IgD-negative memory B cell (primary cell): ENCODE measurements around the gene TPM4. TPM values are rescaled to one million over a fixed set of nuclear protein-coding genes. Genes with fewer than 3 reads are reported as not detected.
"Not testable (repeated sequence)": the region's sequence is repeated elsewhere in the genome, so short reads cannot be mapped to it uniquely, and the experiment has no call there.

Experiments
- H3K27ac Mint-ChIP-seq, 3 donors: one replicate each; pipeline ENCODE4 v1.8.0; 2020 to 2022; ENCODE audit warnings: mild to moderate bottlenecking in 3 of 3, mixed read lengths in 3 of 3, moderate library complexity in 1 of 3
- H3K27me3 Mint-ChIP-seq: one replicate; pipeline ENCODE4 v1.8.0; 2021; ENCODE audit warnings: mixed read lengths
- H3K36me3 Mint-ChIP-seq: one replicate; pipeline ENCODE4 v1.8.0; 2020; ENCODE audit warnings: mild to moderate bottlenecking, mixed read lengths
- H3K4me1 Mint-ChIP-seq, 3 donors: one replicate each; pipeline ENCODE4 v1.8.0; 2020 to 2022; ENCODE audit warnings: mixed read lengths in 3 of 3, mild to moderate bottlenecking in 1 of 3
- H3K4me3 Mint-ChIP-seq, 4 donors: one replicate each; pipeline ENCODE4 v1.8.0; 2020 to 2022; ENCODE audit warnings: mild to moderate bottlenecking in 4 of 4, mixed read lengths in 4 of 4, moderate library complexity in 3 of 4
- H3K9me3 Mint-ChIP-seq, 3 donors: one replicate each; pipeline ENCODE4 v1.8.0; 2020 to 2021; ENCODE audit warnings: mixed read lengths in 3 of 3, mild to moderate bottlenecking in 1 of 3
- polyA plus RNA-seq: library from polyadenylated mRNA; unstranded; fragments of 300-500 nt; fragmentation: Illumina TruSeq; gene quantifications from one replicate; pipeline ENCODE4 v1.2.3, GENCODE V29; 2021

Gene TPM4
- 88.1 TPM for polyA plus RNA-seq

- Mint-ChIP-seq H3K4me3 (peak within 1 kb of the TSS; percentile 87 to 96 (median 89)), H3K27ac (peak within 1 kb of the TSS; percentile 96 to 99 (median 98)), H3K36me3 (no peaks in the 10 kb centered on the region), H3K27me3 (no peaks in the 10 kb centered on the region), H3K4me1 (peaks cover 29 to 45% (median 39%) of the 10 kb centered on the region in 3 donors), H3K9me3 (no peaks in the 10 kb centered on the region)
These were observed at the start of gene TPM4 for GRCh38 chr19:16076154-16076957. Gene TPM4, plus strand, starts transcription at chr19:16076495. Its CDS starts 71 bp downstream, at chr19:16076566.

GRCh38 chr19:16026756-16027155 is 49.5 kb upstream of the TPM4 start:
- Mint-ChIP-seq H3K4me1 (peaks cover 0 to 5% (median 2%) of the 10 kb centered on the region in 3 donors), H3K4me3 (no peak overlapping the region), H3K36me3 (no peaks in the 10 kb centered on the region), H3K9me3 (no peaks in the 10 kb centered on the region), H3K27ac (no peak overlapping the region), H3K27me3 (no peaks in the 10 kb centered on the region)

- Mint-ChIP-seq H3K36me3 (no peaks in the 10 kb centered on the region), H3K27ac (no peak overlapping the region), H3K27me3 (no peaks in the 10 kb centered on the region)
These were observed 48.8 kb upstream of the TPM4 start for GRCh38 chr19:16027528-16027927.

GRCh38 chr19:16030155-16030554 is 46.1 kb upstream of the TPM4 start:
- not testable (repeated sequence) for H3K36me3 Mint-ChIP-seq, H3K4me3 Mint-ChIP-seq, H3K27me3 Mint-ChIP-seq, H3K9me3 Mint-ChIP-seq, H3K27ac Mint-ChIP-seq, H3K4me1 Mint-ChIP-seq

More at GRCh38 chr19:16027528-16027927, 48.8 kb upstream of the TPM4 start:
- no peak overlapping the region for H3K4me3 Mint-ChIP-seq
- H3K9me3 Mint-ChIP-seq, result no peaks in the 10 kb centered on the region
- H3K4me1 Mint-ChIP-seq, result peaks cover 0 to 5% (median 2%) of the 10 kb centered on the region in 3 donors

GRCh38 chr19:16030964-16031871 is 45.1 kb upstream of the TPM4 start:
- no peaks in the 10 kb centered on the region for H3K27me3 Mint-ChIP-seq
- H3K4me3 Mint-ChIP-seq, result no peak overlapping the region
- no peaks in the 10 kb centered on the region for H3K9me3 Mint-ChIP-seq
- H3K27ac Mint-ChIP-seq, result no peak overlapping the region
- peaks cover 0 to 5% (median 2%) of the 10 kb centered on the region in 3 donors for H3K4me1 Mint-ChIP-seq
- H3K36me3 Mint-ChIP-seq, result no peaks in the 10 kb centered on the region

GRCh38 chr19:16031872-16032200 is 44.5 kb upstream of the TPM4 start:
- no peak overlapping the region for H3K4me3 Mint-ChIP-seq
- no peaks in the 10 kb centered on the region for H3K27me3 Mint-ChIP-seq
- H3K36me3 Mint-ChIP-seq, result no peaks in the 10 kb centered on the region
- H3K4me1 Mint-ChIP-seq, result peaks cover 0 to 5% (median 2%) of the 10 kb centered on the region in 3 donors
- no peak overlapping the region for H3K27ac Mint-ChIP-seq
- no peaks in the 10 kb centered on the region for H3K9me3 Mint-ChIP-seq

- no peaks in the 10 kb centered on the region for H3K27me3 Mint-ChIP-seq
- no peaks in the 10 kb centered on the region for H3K9me3 Mint-ChIP-seq
- no peaks in the 10 kb centered on the region for H3K4me1 Mint-ChIP-seq
- no peaks in the 10 kb centered on the region for H3K36me3 Mint-ChIP-seq
- H3K4me3 Mint-ChIP-seq, result no peak overlapping the region
- no peak overlapping the region for H3K27ac Mint-ChIP-seq
These were observed 43.7 kb upstream of the TPM4 start for GRCh38 chr19:16032509-16033135.

GRCh38 chr19:16033136-16033530 is 43.2 kb upstream of the TPM4 start:
- H3K36me3 Mint-ChIP-seq, result no peaks in the 10 kb centered on the region
- H3K4me3 Mint-ChIP-seq, result no peak overlapping the region
- H3K9me3 Mint-ChIP-seq, result no peaks in the 10 kb centered on the region
- peaks cover 3% of the 10 kb centered on the region for H3K27me3 Mint-ChIP-seq
- H3K27ac Mint-ChIP-seq, result no peak overlapping the region
- no peaks in the 10 kb centered on the region for H3K4me1 Mint-ChIP-seq

- no peaks in the 10 kb centered on the region for H3K4me1 Mint-ChIP-seq
- H3K4me3 Mint-ChIP-seq, result no peak overlapping the region
- peaks cover 3% of the 10 kb centered on the region for H3K27me3 Mint-ChIP-seq
- no peaks in the 10 kb centered on the region for H3K9me3 Mint-ChIP-seq
- H3K27ac Mint-ChIP-seq, result no peak overlapping the region
- H3K36me3 Mint-ChIP-seq, result no peaks in the 10 kb centered on the region
These were observed 42.6 kb upstream of the TPM4 start for GRCh38 chr19:16033721-16034120.

- Mint-ChIP-seq H3K9me3 (no peaks in the 10 kb centered on the region), H3K27ac (no peak overlapping the region), H3K36me3 (no peaks in the 10 kb centered on the region), H3K27me3 (peaks cover 3% of the 10 kb centered on the region), H3K4me1 (no peaks in the 10 kb centered on the region), H3K4me3 (no peak overlapping the region)
These were observed 42.1 kb upstream of the TPM4 start for GRCh38 chr19:16034180-16034579.

GRCh38 chr19:16034958-16035560 is 41.2 kb upstream of the TPM4 start:
- no peaks in the 10 kb centered on the region for H3K36me3 Mint-ChIP-seq
- H3K4me1 Mint-ChIP-seq, result no peaks in the 10 kb centered on the region
- no peak overlapping the region for H3K27ac Mint-ChIP-seq
- no peak overlapping the region for H3K4me3 Mint-ChIP-seq
- peaks cover 3% of the 10 kb centered on the region for H3K27me3 Mint-ChIP-seq
- no peaks in the 10 kb centered on the region for H3K9me3 Mint-ChIP-seq

- no peaks in the 10 kb centered on the region for H3K36me3 Mint-ChIP-seq
- H3K4me3 Mint-ChIP-seq, result no peak overlapping the region
- peak overlapping the region in 1 of 3 donors; percentile 47 for H3K27ac Mint-ChIP-seq
- peaks cover 5% of the 10 kb centered on the region for H3K27me3 Mint-ChIP-seq
- H3K4me1 Mint-ChIP-seq, result peaks cover 0 to 4% (median 4%) of the 10 kb centered on the region in 3 donors
- H3K9me3 Mint-ChIP-seq, result no peaks in the 10 kb centered on the region
These were observed 40.5 kb upstream of the TPM4 start for GRCh38 chr19:16035601-16036297.

- Mint-ChIP-seq H3K4me1 (peaks cover 2 to 4% (median 4%) of the 10 kb centered on the region in 3 donors), H3K9me3 (no peaks in the 10 kb centered on the region), H3K27ac (no peak overlapping the region), H3K36me3 (no peaks in the 10 kb centered on the region), H3K4me3 (no peak overlapping the region), H3K27me3 (peaks cover 5% of the 10 kb centered on the region)
These were observed 39.8 kb upstream of the TPM4 start for GRCh38 chr19:16036397-16036925.

- no peak overlapping the region for H3K4me3 Mint-ChIP-seq
- no peak overlapping the region for H3K27ac Mint-ChIP-seq
- H3K27me3 Mint-ChIP-seq, result peaks cover 5% of the 10 kb centered on the region
- H3K4me1 Mint-ChIP-seq, result peaks cover 2 to 4% (median 4%) of the 10 kb centered on the region in 3 donors
- H3K36me3 Mint-ChIP-seq, result no peaks in the 10 kb centered on the region
- no peaks in the 10 kb centered on the region for H3K9me3 Mint-ChIP-seq
These were observed 39.4 kb upstream of the TPM4 start for GRCh38 chr19:16036941-16037340.
